ENCODE data around the gene PLA2G7.
"Not testable (repeated sequence)": the region's sequence is repeated elsewhere in the genome, so short reads cannot be mapped to it uniquely, and the experiment has no call there.

PLA2G7 gene

GRCh38 chr6:46734867-46735719 lies at the start of gene PLA2G7:
TSS of gene PLA2G7 (minus strand) at chr6:46735375. CDS start at chr6:46722891, 12,484 bp downstream.
- H3K27ac ChIP-seq (ENCODE audit: low read depth, low read length) = no peak within 1 kb of the TSS

DNA sequence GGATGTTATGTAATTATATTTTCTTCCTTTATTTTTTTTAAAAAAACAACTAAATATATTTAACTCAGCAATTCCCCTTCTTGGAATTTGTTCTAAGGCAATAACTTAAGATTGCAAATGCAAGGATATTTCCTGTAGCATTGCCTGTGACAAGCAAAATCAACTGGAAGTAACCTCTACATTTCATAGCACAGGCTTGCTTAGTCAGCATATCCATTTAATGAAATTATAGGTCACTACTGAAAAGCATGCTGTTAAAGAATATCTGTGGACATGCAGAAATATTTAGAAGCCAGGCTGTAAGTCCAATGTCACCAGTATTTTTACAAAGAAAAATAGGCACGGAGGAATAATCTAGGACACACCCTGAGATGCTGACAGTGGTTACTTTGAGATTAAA lies 49.4 kb upstream of the PLA2G7 start:
- Histone ChIP-seq H3K4me1 (ENCODE audit: control insufficient read depth in 5 of 5, insufficient read depth in 5 of 5, low read length in 5 of 5) (no peaks in the 10 kb centered on the region), H3K9me3 (ENCODE audit: control insufficient read depth in 5 of 5, low read length in 5 of 5) (no peaks in the 10 kb centered on the region), H3K27me3 (ENCODE audit: control insufficient read depth in 5 of 5, insufficient read depth in 4 of 5, low read length in 5 of 5) (no peaks in the 10 kb centered on the region), H3K36me3 (ENCODE audit: control insufficient read depth in 5 of 5, insufficient read depth in 5 of 5, low read length in 5 of 5) (no peaks in the 10 kb centered on the region), H3K27ac (ENCODE audit: low read depth, low read length) (no peak overlapping the region), H3K9ac (ENCODE audit: low read length in 5 of 5) (no peak overlapping the region), H3K4me3 (ENCODE audit: low read depth in 1 of 5, low read length in 5 of 5) (no peak overlapping the region)

More at GRCh38 chr6:46734867-46735719, at the start of gene PLA2G7:
- Histone ChIP-seq H3K4me1 (ENCODE audit: control insufficient read depth in 5 of 5, insufficient read depth in 5 of 5, low read length in 5 of 5) (peaks cover 3 to 19% (median 17%) of the 10 kb centered on the region in 5 donors), H3K9ac (ENCODE audit: low read length in 5 of 5) (peak within 1 kb of the TSS; percentile 28 to 64 (median 35)), H3K36me3 (ENCODE audit: control insufficient read depth in 5 of 5, insufficient read depth in 5 of 5, low read length in 5 of 5) (no peaks in the 10 kb centered on the region), H3K4me3 (ENCODE audit: low read depth in 1 of 5, low read length in 5 of 5) (peak within 1 kb of the TSS; percentile 64 to 79 (median 73)), H3K9me3 (ENCODE audit: control insufficient read depth in 5 of 5, low read length in 5 of 5) (no peaks in the 10 kb centered on the region), H3K27me3 (ENCODE audit: control insufficient read depth in 5 of 5, insufficient read depth in 4 of 5, low read length in 5 of 5) (peaks cover 3 to 17% (median 9%) of the 10 kb centered on the region in 5 donors)

DNA sequence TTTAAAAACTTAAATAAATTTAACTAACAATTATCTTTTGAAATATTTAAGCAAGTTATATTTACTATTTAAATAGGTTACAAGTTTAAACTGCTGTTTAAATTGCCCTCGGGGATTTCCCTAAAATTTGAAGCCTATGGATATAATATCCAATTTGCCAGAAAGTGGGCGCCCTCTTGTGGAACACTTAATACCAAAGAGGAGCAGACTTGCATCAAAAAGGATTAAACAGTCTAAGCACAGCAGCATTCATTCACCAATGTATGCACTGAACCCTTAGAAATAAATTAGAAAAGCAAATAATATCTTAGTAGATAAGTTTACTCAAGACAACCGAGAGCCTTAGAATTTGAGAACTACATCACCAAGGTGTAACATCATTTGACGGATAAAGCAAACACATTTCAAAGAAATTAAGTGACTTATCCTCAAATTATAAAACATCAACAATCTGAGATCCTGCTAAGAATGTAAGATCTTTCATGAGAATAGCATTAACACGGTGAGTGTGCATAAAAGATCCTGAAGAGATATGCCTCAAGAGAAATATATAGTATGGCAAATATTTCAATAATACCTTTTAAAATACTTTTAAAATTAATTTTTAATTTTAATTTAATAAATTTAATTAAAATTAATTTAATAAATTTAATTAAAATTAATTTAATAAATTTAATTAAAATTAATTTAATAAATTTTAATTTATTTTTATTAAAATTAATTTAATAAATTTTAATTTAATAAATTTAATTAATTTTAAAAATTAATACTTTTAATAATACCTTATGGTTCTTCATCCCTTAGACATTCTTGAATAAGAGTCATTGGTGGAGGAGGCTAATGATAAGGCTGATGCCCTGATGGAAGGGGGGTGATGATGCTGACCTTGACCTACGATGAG lies 46.6 kb upstream of the PLA2G7 start:
- no peak overlapping the region for H3K27ac ChIP-seq (ENCODE audit: low read depth, low read length)
- H3K36me3 ChIP-seq (ENCODE audit: control insufficient read depth in 5 of 5, insufficient read depth in 5 of 5, low read length in 5 of 5) = no peaks in the 10 kb centered on the region
- no peaks in the 10 kb centered on the region for H3K9me3 ChIP-seq (ENCODE audit: control insufficient read depth in 5 of 5, low read length in 5 of 5)
- no peak overlapping the region for H3K4me3 ChIP-seq (ENCODE audit: low read depth in 1 of 5, low read length in 5 of 5)
- no peak overlapping the region for H3K9ac ChIP-seq (ENCODE audit: low read length in 5 of 5)
- H3K4me1 ChIP-seq (ENCODE audit: control insufficient read depth in 5 of 5, insufficient read depth in 5 of 5, low read length in 5 of 5) = no peaks in the 10 kb centered on the region
- H3K27me3 ChIP-seq (ENCODE audit: control insufficient read depth in 5 of 5, insufficient read depth in 4 of 5, low read length in 5 of 5) = no peaks in the 10 kb centered on the region

DNA sequence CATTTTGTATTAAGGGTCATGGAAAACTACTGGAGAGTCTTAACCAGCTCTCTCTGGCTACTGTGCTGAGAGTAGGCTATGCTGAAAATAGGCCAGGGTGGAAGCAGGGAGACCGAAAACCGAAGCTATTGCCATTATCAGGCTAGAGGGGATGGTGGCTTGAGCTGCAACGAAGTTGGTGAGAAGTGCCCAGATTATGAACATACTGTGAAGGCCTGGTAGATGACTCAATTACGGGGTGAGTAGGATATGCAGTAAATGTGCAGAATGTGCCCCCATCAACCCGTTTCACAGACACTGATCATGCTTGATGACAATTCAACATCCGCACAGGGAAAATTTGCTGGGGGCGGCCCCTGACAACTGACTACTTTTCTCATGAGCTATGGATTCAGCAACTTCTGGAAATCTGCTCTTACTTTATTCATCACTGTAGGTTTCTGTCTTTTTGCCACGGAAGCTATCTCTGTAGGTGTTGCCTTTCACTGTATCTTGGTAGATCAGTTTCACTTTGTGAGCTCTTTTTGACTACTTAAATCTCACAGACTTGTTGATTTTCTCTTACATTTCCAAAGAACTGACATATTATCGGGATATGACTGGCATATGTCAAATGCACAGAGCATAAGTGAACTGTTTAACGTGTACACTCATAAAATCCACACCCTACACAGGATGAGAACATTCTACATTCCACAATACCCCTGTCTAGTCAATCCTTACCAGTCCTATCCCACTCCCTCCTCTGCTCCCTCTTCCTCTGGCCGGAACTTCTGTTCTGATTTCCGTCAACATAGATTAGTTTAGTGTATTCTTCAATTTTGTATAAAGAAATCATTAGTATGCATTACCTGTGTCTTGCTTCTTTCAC lies 42.5 kb upstream of the PLA2G7 start:
- H3K4me1 ChIP-seq (ENCODE audit: control insufficient read depth in 5 of 5, insufficient read depth in 5 of 5, low read length in 5 of 5) = peaks cover 2 to 15% (median 12%) of the 10 kb centered on the region in 5 donors

GRCh38 chr6:46776070-46776712 lies 41.0 kb upstream of the PLA2G7 start:
- Histone ChIP-seq H3K27ac (ENCODE audit: low read depth, low read length) (no peak overlapping the region), H3K9me3 (ENCODE audit: control insufficient read depth in 5 of 5, low read length in 5 of 5) (no peaks in the 10 kb centered on the region), H3K4me3 (ENCODE audit: low read depth in 1 of 5, low read length in 5 of 5) (no peak overlapping the region), H3K36me3 (ENCODE audit: control insufficient read depth in 5 of 5, insufficient read depth in 5 of 5, low read length in 5 of 5) (no peaks in the 10 kb centered on the region), H3K4me1 (ENCODE audit: control insufficient read depth in 5 of 5, insufficient read depth in 5 of 5, low read length in 5 of 5) (peaks cover 2 to 23% (median 19%) of the 10 kb centered on the region in 5 donors), H3K9ac (ENCODE audit: low read length in 5 of 5) (no peak overlapping the region), H3K27me3 (ENCODE audit: control insufficient read depth in 5 of 5, insufficient read depth in 4 of 5, low read length in 5 of 5) (no peaks in the 10 kb centered on the region)

More for the DNA sequence above, 42.5 kb upstream of the PLA2G7 start:
- Histone ChIP-seq H3K36me3 (ENCODE audit: control insufficient read depth in 5 of 5, insufficient read depth in 5 of 5, low read length in 5 of 5) (no peaks in the 10 kb centered on the region), H3K27me3 (ENCODE audit: control insufficient read depth in 5 of 5, insufficient read depth in 4 of 5, low read length in 5 of 5) (no peaks in the 10 kb centered on the region), H3K27ac (ENCODE audit: low read depth, low read length) (no peak overlapping the region), H3K9me3 (ENCODE audit: control insufficient read depth in 5 of 5, low read length in 5 of 5) (no peaks in the 10 kb centered on the region), H3K9ac (ENCODE audit: low read length in 5 of 5) (no peak overlapping the region), H3K4me3 (ENCODE audit: low read depth in 1 of 5, low read length in 5 of 5) (no peak overlapping the region)

DNA sequence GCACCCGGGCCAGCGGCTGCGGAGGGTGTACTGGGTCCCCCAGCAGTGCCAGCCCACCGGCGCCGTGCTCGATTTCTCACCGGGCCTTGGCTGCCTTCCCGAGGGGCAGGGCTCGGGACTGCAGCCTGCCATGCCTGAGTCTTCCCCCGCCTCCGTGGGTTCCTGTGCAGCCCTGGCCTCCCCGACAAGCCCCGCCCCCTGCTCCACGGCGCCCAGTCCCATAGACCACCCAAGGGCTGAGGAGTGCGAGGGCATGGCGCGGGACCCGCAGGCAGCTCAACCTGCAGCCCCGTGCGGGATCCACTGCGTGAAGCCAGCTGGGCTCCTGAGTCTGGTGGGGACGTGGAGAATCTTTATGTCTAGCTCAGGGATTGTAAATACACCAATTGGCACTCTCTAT lies 39.6 kb upstream of the PLA2G7 start:
- H3K9me3 ChIP-seq (ENCODE audit: control insufficient read depth in 5 of 5, low read length in 5 of 5); H3K27ac ChIP-seq (ENCODE audit: low read depth, low read length); H3K27me3 ChIP-seq (ENCODE audit: control insufficient read depth in 5 of 5, insufficient read depth in 4 of 5, low read length in 5 of 5): not testable (repeated sequence)

DNA sequence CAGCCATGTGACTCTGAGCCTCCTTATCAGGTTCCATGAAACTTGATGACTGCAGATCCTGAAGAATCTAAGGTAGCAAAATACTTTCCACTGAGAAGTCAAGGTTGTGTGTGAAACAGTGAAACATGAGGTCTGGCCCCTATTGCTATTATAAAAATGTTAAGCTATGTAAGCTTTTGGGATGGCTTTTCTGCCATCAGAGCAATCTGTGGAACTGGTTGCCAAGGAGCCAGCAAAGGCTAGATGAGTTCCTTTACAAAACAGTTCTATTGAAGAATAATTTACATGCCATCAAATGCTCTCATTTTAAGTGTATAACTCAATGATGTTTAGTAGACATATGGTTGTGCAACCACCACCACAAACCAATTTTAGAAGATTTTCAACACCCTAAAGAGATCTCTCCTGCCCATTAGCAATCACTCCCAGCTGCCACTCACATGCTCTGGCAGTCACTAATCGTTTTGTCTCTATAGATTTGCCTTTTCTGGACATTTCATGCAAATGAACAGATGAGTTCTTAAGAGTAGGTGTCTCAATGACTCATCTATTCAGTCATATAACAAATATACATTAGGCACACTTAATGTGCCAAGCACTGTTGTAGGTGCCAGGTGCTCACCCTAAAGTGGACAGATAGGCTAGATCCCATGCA lies 38.2 kb upstream of the PLA2G7 start:
- Histone ChIP-seq H3K4me3 (ENCODE audit: low read depth in 1 of 5, low read length in 5 of 5) (no peak overlapping the region), H3K9ac (ENCODE audit: low read length in 5 of 5) (no peak overlapping the region), H3K4me1 (ENCODE audit: control insufficient read depth in 5 of 5, insufficient read depth in 5 of 5, low read length in 5 of 5) (peaks cover 2 to 23% (median 19%) of the 10 kb centered on the region in 5 donors), H3K27ac (ENCODE audit: low read depth, low read length) (peak overlapping the region; percentile 24), H3K9me3 (ENCODE audit: control insufficient read depth in 5 of 5, low read length in 5 of 5) (no peaks in the 10 kb centered on the region), H3K27me3 (ENCODE audit: control insufficient read depth in 5 of 5, insufficient read depth in 4 of 5, low read length in 5 of 5) (no peaks in the 10 kb centered on the region), H3K36me3 (ENCODE audit: control insufficient read depth in 5 of 5, insufficient read depth in 5 of 5, low read length in 5 of 5) (no peaks in the 10 kb centered on the region)

More for the DNA sequence above, 39.6 kb upstream of the PLA2G7 start:
- peaks cover 2 to 23% (median 19%) of the 10 kb centered on the region in 5 donors for H3K4me1 ChIP-seq (ENCODE audit: control insufficient read depth in 5 of 5, insufficient read depth in 5 of 5, low read length in 5 of 5)
- not testable (repeated sequence) for H3K9ac ChIP-seq (ENCODE audit: low read length in 5 of 5); H3K36me3 ChIP-seq (ENCODE audit: control insufficient read depth in 5 of 5, insufficient read depth in 5 of 5, low read length in 5 of 5); H3K4me3 ChIP-seq (ENCODE audit: low read depth in 1 of 5, low read length in 5 of 5)

DNA sequence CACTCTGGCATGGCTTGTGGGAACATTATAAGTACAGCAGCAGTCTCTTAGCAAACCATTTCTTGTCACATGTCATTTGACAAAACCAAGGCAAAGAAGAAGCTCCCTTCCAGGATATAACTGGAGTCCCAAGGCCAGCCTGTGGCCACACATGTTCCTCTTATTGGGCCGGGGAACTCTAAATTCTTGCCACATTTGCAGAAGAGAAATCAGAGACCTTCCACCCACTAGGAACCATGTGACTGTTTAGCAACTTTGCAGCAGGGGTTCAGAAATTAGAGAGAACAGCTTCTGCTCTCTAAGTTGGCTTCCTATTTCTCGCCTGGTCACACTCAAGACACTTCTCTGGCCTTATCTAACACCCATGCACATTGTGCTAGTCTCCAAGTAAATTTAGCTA lies 37.6 kb upstream of the PLA2G7 start:
- Histone ChIP-seq H3K4me1 (ENCODE audit: control insufficient read depth in 5 of 5, insufficient read depth in 5 of 5, low read length in 5 of 5) (peaks cover 2 to 23% (median 19%) of the 10 kb centered on the region in 5 donors), H3K27me3 (ENCODE audit: control insufficient read depth in 5 of 5, insufficient read depth in 4 of 5, low read length in 5 of 5) (no peaks in the 10 kb centered on the region), H3K9me3 (ENCODE audit: control insufficient read depth in 5 of 5, low read length in 5 of 5) (no peaks in the 10 kb centered on the region), H3K4me3 (ENCODE audit: low read depth in 1 of 5, low read length in 5 of 5) (no peak overlapping the region), H3K27ac (ENCODE audit: low read depth, low read length) (peak overlapping the region; percentile 24), H3K36me3 (ENCODE audit: control insufficient read depth in 5 of 5, insufficient read depth in 5 of 5, low read length in 5 of 5) (no peaks in the 10 kb centered on the region), H3K9ac (ENCODE audit: low read length in 5 of 5) (no peak overlapping the region)

DNA sequence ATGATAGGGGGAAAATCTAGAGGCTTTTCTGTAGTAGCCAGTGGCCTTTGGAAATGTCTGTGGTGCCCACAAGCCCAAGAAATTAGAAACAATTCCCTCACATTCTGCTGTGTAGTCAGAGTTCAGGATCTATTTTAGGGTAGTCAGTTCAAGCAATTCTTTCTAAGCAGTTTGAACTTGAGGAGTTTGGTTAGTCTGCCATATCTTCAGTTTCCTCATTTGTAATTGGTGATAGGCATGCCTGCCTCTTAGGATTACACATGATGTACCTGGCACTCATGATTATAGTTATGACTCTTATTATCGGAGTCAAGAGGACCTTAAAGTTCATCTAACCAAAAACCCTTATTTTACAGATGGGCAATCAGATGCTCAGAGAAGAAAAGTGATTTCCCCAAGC lies 36.8 kb upstream of the PLA2G7 start:
- no peaks in the 10 kb centered on the region for H3K9me3 ChIP-seq (ENCODE audit: control insufficient read depth in 5 of 5, low read length in 5 of 5)
- no peak overlapping the region for H3K27ac ChIP-seq (ENCODE audit: low read depth, low read length)
- peaks cover 2 to 23% (median 19%) of the 10 kb centered on the region in 5 donors for H3K4me1 ChIP-seq (ENCODE audit: control insufficient read depth in 5 of 5, insufficient read depth in 5 of 5, low read length in 5 of 5)
- no peaks in the 10 kb centered on the region for H3K36me3 ChIP-seq (ENCODE audit: control insufficient read depth in 5 of 5, insufficient read depth in 5 of 5, low read length in 5 of 5)
- H3K27me3 ChIP-seq (ENCODE audit: control insufficient read depth in 5 of 5, insufficient read depth in 4 of 5, low read length in 5 of 5) = no peaks in the 10 kb centered on the region
- H3K4me3 ChIP-seq (ENCODE audit: low read depth in 1 of 5, low read length in 5 of 5) = no peak overlapping the region
- H3K9ac ChIP-seq (ENCODE audit: low read length in 5 of 5) = no peak overlapping the region

Measured in subcutaneous abdominal adipose tissue (tissue), 5 donors.